HG03108 (cell line): ENCODE data around the gene CRYBG3.
"Not testable (repeated sequence)": the region's sequence is repeated elsewhere in the genome, so short reads cannot be mapped to it uniquely, and the experiment has no call there.

Source experiments
- ATAC-seq: cut with Tn5 transposase; IDR thresholded peaks from one replicate; pipeline ENCODE4 v1.9.1; 2021; ENCODE audit warnings: moderate library complexity; ENCODE audit not compliant: unreplicated experiment

CRYBG3 gene

GRCh38 chr3:97821774-97822358, at the start of gene CRYBG3:
TSS of gene CRYBG3 (plus strand) at chr3:97822011. CDS start at chr3:97822207, 196 bp downstream.
- peak; percentile 99 for ATAC-seq

GRCh38 chr3:97772926-97773325, 48.9 kb upstream of the CRYBG3 start:
- ATAC-seq: no peak

DNA sequence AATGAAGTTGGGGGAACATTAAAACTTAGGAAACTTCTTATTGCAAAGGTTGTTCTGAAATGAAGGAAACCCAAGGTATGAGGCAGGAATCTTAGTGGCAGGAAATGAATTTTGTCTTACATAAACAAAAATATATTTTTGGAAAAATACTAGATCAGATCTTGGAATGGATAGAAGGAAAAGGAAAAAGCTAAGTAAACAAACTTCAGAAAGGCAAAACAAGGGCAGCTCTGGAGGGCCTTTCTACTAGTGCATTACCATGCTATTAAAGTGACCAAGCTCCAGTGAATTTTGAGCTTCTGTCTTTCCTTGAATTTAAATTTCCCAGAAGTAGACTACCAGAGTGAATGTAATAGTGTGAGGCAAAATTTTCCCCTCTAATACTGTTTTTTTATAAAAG, 43.7 kb upstream of the CRYBG3 start:
- no peak for ATAC-seq

GRCh38 chr3:97793420-97794019, 28.3 kb upstream of the CRYBG3 start:
- peak; percentile 56 for ATAC-seq

- ATAC-seq: no peak
These were observed 25.9 kb upstream of the CRYBG3 start for GRCh38 chr3:97795951-97796350.

- ATAC-seq: no peak
These were observed 17.3 kb upstream of the CRYBG3 start for GRCh38 chr3:97804471-97804870.

GRCh38 chr3:97810779-97811390, 10.9 kb upstream of the CRYBG3 start:
- no peak for ATAC-seq

DNA sequence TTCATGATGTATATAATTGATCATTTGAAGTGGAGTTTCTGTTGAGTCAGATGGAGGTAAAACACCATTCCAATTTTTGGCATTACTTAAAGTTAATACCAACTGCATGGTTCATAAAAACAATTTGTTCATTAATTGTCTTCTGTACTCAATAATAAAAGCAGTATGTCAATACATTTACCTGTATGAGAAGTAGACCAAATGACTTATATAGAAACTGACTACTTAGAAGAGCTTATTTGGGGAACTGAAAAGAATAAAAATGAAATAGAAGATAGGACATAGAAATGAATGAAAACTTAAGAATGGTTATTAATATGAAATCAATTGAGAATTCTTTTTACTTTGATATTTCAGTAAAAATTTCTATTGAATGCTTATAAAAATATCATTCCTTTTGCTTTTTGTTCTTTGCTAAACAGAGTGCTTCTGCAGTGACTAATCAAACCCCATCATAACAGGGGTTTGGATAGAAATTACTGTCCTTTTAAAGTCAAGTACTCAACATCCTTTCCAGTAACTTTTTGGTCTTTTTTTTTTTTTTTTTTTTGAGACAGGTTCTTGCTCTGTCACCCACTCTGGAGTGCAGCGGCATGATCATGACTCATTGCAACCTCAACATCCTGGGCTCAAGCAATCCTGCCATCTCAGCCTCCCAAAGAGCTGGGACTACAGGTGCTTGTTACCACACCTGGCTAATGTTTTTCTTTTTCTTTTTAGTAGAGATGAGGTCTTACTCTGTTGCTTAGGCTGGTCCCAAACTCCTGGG, 6.5 kb upstream of the CRYBG3 start:
- ATAC-seq: no peak

DNA sequence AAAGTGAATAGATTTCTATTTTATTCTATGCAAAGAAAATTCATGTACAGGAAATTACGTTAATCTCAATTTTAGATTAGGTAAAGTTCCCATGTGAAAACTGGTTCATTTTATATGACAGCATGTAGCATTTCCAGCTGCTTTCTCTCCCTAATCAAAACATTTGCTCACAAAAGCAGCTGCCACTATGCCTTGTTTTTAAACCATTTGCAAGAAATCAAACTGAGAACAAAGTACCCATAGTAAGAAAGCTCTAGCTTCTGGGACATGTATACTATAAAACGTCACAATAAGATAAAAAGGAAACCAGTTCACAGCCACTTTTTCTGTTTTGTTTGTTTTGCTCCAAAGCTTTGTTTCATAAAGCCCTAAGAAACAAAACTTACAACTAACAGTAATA, 5.0 kb upstream of the CRYBG3 start:
- ATAC-seq: no peak

GRCh38 chr3:97817965-97818364, 3.8 kb upstream of the CRYBG3 start:
- ATAC-seq: no peak

DNA sequence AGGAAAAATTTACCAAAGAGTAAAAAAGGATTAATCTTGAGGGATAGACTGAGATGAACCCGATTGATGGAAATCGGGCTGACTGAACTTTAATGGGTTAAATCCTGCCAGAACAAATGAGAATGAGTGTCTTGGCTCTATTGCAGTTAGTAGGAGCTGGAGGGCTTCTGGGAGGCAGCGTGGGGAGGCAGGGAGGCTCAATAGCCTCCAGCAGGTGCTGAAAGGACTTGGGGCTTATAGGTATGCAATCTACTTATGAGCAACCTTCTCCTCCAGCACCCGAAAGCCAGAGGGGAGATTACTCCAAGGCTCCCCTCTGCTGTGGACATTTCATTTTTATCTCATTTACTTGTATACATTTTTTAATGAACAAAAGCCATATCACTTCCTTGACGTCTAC, 1.0 kb upstream of the CRYBG3 start:
- no peak for ATAC-seq

- peak; percentile 40 for ATAC-seq
These were observed 481 bp upstream of the CRYBG3 start for GRCh38 chr3:97821287-97821773.

- peak; percentile 20 for ATAC-seq
These were observed 556 bp downstream of the CRYBG3 start for GRCh38 chr3:97822359-97822775.

GRCh38 chr3:97823046-97824004, 1.5 kb downstream of the CRYBG3 start:
- no peak for ATAC-seq

- ATAC-seq: no peak
These were observed 3.3 kb downstream of the CRYBG3 start for GRCh38 chr3:97825101-97825500.

- no peak for ATAC-seq
These were observed 6.1 kb downstream of the CRYBG3 start for GRCh38 chr3:97827741-97828471.

DNA sequence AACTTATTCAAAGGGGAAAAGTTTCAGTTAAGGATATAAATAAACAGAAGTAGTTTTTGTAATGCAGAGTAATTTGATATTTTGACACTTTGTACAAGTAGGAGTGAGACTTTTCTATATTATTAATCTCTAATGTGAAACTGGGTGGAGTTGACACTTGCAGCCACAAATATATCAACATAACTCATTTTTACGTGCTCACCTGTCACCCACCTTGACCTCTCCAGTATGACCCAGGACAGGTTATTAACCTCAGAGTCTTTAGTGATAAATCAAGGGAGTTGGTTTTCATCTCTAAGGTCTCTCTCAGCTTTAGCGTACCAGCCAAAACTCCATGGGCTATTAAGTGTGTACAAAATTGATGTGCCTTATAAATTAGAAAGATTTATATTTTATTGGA, 7.4 kb downstream of the CRYBG3 start:
- ATAC-seq: no peak

DNA sequence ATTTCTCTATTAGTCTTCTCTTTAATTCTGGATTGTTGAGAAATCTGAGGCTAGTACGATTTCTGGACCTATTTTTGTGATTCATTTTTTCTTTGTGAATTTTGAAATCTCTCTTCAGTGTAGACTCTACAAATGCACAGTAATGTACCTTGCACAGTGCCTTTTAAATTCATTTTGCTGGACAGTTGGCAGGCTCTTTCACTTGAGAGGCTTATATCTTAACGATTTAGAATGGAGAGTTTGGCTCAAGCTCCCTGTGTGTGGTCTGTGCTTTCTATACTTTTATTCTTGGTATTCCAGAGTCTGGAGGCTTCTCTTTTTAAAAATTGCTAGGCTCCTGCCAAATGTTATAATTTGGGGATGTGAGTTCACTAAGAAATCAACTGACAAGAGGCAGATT, 8.8 kb downstream of the CRYBG3 start:
- no peak for ATAC-seq

DNA sequence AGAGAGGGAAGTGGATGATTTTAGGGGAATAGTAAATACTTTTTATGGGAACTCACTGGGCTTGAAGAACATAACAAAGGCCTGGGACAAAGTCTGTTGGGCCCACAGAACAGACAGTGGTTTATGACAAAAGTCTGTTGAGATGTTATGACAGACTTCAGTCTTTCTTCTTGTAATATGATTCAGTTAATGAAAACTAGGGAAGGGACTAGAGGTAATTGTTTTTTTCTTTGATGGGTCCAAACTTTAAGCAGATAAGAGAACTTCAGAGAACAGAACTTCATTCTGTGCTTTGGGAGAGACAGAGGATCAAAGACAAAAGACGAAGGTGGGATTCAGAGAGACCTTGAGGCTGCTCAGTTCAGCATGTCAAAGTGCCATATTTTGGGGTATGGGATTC, 9.3 kb downstream of the CRYBG3 start:
- ATAC-seq: no peak

DNA sequence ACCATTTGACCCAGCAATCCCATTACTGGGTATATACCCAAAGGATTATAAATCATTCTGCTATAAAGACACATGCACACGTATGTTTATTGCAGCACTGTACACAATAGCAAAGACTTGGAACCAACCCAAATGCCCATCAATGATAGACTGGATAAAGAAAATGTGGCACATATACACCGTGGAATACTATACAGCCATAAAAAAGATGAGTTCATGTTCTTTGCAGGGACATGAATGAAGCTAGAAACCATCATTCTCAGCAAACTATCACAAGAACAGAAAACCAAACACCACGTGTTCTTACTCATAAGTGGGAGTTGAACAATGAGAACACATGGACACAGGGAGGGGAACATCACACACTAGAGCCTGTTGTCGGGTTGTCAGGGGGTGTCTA, 11.4 kb downstream of the CRYBG3 start:
- not testable (repeated sequence) for ATAC-seq
